Uterus (tissue), 4 donors: ENCODE results near the gene NOS1AP. TPM values are rescaled to one million over a fixed set of nuclear protein-coding genes. Genes with fewer than 3 reads are reported as not detected.

Source experiments
- DNase-seq, 2 donors: peaks; one replicate each; pipeline ENCODE4 v3.0.0-alpha.2; 2019 to 2020
- H3K27ac ChIP-seq, 2 donors: fragments of 200-600 bp; sonication (generic); 1 replicate in 1 of 2; 2 replicates in 1 of 2; pipeline ENCODE4 v1.5.1; 2016 to 2018
- H3K27me3 ChIP-seq, 2 donors: fragments of 200-600 bp; sonication (generic); one replicate each; pipeline ENCODE4 v1.5.1; 2018 to 2019; ENCODE audit warnings: control low read depth in 1 of 2
- H3K36me3 ChIP-seq, 2 donors: fragments of 200-600 bp; sonication (generic); one replicate each; pipeline ENCODE4 v1.5.1; 2019; ENCODE audit warnings: control low read depth in 1 of 2
- H3K4me1 ChIP-seq, 2 donors: fragments of 200-600 bp; sonication (generic); one replicate each; pipeline ENCODE4 v1.5.1; 2018 to 2019; ENCODE audit warnings: control low read depth in 1 of 2
- H3K4me3 ChIP-seq, 2 donors: fragments of 200-600 bp; sonication (generic); 1 replicate in 1 of 2; 2 replicates in 1 of 2; pipeline ENCODE4 v1.5.1; 2018 to 2019; ENCODE audit warnings: mild to moderate bottlenecking in 1 of 2
- H3K9me3 ChIP-seq, 2 donors: fragments of 200-600 bp; sonication (generic); one replicate each; pipeline ENCODE4 v1.5.1; 2019; ENCODE audit warnings: control low read depth in 1 of 2
- POLR2A ChIP-seq, 2 donors: fragments of 450-650 bp; IDR thresholded peaks; one replicate each; pipeline ENCODE4 v1.6.1; 2016; ENCODE audit warnings: antibody characterized with exemption in 2 of 2, mild to moderate bottlenecking in 1 of 2, moderate library complexity in 1 of 2
- intact Hi-C: fragments of 100-400 bp; cut with DNase I; formaldehyde crosslinking; loops from one replicate; pipeline ENCODE4 v1.15.1; 2023; ENCODE audit warnings: low total_unique reads
- total RNA-seq, 4 donors: library from RNA; depleted of rRNA in 3 of 4; stranded (reverse); fragments of >200 nt in 3 of 4; gene quantifications; one replicate each; pipeline versions ENCODE4 v1.1.0 to v1.2.4, GENCODE V29; 2014 to 2023
- TF ChIP-seq, protein P1 (sequence below), 4 experiments: fragments of 200-600 bp in 2 of 4; fragments of 450-650 bp in 2 of 4; sonication (generic) in 2 of 4; IDR thresholded peaks; one replicate each; pipeline ENCODE4 v1.5.1; 2016 to 2019; ENCODE audit warnings: antibody characterized with exemption in 4 of 4, mild to moderate bottlenecking in 2 of 4, moderate library complexity in 1 of 4
- donor health status: DM: yes; HTN: yes; CAD: no.

NOS1AP gene
- total RNA-seq, 4 donors from 2014 or later = under 0.01 to 5.3 (median 1.9) TPM; not detected in 1

DNA sequence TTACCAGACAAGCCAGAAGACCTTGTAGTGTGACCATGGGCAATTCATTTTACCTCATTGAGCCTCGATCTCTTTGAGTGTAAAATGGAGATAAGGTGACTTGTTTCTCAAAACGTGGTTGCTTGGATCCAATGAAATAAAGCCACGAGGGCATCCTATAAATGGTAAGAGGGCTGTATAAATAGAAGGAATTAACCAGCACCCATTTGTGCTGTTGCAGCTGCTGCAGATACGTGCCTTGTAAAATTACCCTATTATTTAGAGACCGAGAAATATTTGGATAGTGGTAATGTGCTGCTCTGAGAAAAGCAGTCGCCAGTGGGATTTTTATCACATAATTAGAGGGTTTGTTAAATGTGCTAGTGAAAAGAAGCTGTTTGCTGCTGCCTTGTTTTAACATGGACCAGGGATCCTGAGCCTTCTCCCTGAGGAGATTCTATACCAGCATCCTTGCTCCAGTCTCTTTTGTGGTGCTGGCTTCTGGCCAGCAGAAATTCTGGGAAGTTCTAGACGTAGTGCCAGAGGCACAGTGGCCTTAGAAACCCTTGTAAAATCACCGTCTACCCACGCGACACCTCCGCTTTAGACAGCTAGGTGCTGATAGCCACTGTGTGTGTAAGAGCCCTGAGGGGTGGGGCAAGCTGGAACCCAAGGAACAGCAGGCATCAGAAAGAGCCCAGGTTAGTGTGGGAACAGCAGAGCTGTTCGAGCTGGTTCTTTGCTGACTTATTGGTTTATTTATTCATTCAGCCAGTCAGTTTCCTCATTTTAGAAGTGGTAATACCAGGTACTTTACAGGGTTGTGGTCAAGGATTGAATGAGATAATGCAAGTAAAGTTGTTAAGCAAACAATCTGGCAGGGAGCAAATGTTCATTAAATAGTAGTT, 137.5 kb downstream of the NOS1AP start:
- no peaks in the 10 kb centered on the region for H3K27me3 ChIP-seq
- no peak for DNase-seq
- no peaks in the 10 kb centered on the region for H3K4me1 ChIP-seq
- H3K4me3 ChIP-seq = no peak overlapping the region
- no peaks in the 10 kb centered on the region for H3K36me3 ChIP-seq
- intact Hi-C loops = no loop called here
- no peaks in the 10 kb centered on the region for H3K9me3 ChIP-seq
- TF ChIP-seq, protein P1, sequence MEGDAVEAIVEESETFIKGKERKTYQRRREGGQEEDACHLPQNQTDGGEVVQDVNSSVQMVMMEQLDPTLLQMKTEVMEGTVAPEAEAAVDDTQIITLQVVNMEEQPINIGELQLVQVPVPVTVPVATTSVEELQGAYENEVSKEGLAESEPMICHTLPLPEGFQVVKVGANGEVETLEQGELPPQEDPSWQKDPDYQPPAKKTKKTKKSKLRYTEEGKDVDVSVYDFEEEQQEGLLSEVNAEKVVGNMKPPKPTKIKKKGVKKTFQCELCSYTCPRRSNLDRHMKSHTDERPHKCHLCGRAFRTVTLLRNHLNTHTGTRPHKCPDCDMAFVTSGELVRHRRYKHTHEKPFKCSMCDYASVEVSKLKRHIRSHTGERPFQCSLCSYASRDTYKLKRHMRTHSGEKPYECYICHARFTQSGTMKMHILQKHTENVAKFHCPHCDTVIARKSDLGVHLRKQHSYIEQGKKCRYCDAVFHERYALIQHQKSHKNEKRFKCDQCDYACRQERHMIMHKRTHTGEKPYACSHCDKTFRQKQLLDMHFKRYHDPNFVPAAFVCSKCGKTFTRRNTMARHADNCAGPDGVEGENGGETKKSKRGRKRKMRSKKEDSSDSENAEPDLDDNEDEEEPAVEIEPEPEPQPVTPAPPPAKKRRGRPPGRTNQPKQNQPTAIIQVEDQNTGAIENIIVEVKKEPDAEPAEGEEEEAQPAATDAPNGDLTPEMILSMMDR (IDR thresholded peaks at IDR 0.05) = no peak
- TF ChIP-seq POLR2A (IDR thresholded peaks at IDR 0.05) = no peak
- no peak overlapping the region for H3K27ac ChIP-seq

DNA sequence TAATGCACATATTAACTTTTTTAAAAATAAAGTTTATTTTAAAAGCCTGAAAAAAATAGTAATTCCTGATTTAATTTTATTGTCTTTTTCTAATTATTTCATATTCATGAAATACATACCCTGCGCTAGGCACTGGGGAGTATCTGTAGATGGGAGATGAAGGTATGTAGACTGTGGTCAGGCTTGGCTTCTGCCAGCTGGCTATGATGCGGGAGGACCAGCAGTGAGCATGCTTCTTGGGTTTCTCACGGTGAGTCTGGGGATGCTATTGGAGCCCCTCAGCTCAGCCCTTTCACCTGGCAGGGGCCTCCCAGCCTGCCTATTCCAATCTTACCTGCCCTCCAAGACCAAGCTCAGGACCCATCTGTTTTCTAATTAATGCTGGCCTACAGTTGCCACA, 138.4 kb downstream of the NOS1AP start:
- H3K27ac ChIP-seq = no peak overlapping the region
- no peaks in the 10 kb centered on the region for H3K36me3 ChIP-seq
- no peak for TF ChIP-seq POLR2A (IDR thresholded peaks at IDR 0.05)
- TF ChIP-seq, protein P1 (IDR thresholded peaks at IDR 0.05) = no peak
- H3K4me1 ChIP-seq = no peaks in the 10 kb centered on the region
- no peak for DNase-seq
- no peaks in the 10 kb centered on the region for H3K9me3 ChIP-seq
- intact Hi-C loops = no loop called here
- H3K27me3 ChIP-seq = no peaks in the 10 kb centered on the region
- H3K4me3 ChIP-seq = no peak overlapping the region

DNA sequence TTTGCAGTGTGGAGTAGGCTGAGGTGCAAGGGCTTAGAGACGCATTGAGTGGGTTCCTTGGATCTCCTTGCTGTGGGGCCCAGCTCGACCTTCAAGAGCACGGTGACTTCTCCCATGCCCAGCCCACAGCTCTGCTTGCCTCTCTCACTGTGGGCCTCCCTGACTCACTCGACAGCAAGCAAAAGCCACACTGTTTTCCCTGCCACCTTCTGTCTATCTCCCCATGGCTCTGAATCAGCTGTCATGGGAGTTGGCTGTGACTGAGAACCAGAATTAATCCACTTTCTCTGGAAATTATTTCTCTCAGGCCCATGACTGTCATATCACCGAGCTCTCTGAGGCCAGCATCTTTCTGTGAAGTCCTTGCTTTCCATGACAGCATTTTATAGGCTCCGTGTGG, 140.7 kb downstream of the NOS1AP start:
- no peak overlapping the region for H3K4me3 ChIP-seq
- intact Hi-C loops = no loop called here
- H3K27me3 ChIP-seq = no peaks in the 10 kb centered on the region
- H3K36me3 ChIP-seq = no peaks in the 10 kb centered on the region
- no peak overlapping the region for H3K27ac ChIP-seq
- H3K9me3 ChIP-seq = no peaks in the 10 kb centered on the region
- no peak for DNase-seq
- H3K4me1 ChIP-seq = no peaks in the 10 kb centered on the region
- TF ChIP-seq, protein P1 (IDR thresholded peaks at IDR 0.05) = no peak
- no peak for TF ChIP-seq POLR2A (IDR thresholded peaks at IDR 0.05)

DNA sequence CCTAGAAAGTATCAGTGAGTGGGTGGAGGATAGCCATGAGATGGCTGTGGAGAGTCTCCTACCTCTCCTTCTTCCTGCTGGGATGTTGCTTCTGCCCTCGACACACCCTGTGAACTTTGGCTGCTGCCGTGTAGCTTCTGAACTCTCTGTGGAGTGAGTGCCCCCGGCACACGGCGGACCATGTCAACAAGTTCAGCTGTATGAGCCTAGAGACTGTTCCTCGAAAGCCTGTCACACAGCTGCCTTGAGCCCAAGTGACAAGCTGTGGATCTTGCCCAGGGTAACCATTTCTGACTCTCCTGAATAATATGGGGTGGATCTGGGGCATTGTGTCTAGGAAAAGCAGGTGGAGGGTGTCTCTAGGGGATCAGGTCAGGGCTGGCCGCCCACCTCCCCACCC, 143.2 kb downstream of the NOS1AP start:
- H3K4me3 ChIP-seq = no peak overlapping the region
- H3K36me3 ChIP-seq = no peaks in the 10 kb centered on the region
- DNase-seq = no peak
- peak overlapping the region; percentile 34 to 42 for H3K27ac ChIP-seq
- intact Hi-C loops = no loop called here
- H3K27me3 ChIP-seq = no peaks in the 10 kb centered on the region
- H3K9me3 ChIP-seq = no peaks in the 10 kb centered on the region
- TF ChIP-seq POLR2A (IDR thresholded peaks at IDR 0.05) = no peak
- no peaks in the 10 kb centered on the region for H3K4me1 ChIP-seq

DNA sequence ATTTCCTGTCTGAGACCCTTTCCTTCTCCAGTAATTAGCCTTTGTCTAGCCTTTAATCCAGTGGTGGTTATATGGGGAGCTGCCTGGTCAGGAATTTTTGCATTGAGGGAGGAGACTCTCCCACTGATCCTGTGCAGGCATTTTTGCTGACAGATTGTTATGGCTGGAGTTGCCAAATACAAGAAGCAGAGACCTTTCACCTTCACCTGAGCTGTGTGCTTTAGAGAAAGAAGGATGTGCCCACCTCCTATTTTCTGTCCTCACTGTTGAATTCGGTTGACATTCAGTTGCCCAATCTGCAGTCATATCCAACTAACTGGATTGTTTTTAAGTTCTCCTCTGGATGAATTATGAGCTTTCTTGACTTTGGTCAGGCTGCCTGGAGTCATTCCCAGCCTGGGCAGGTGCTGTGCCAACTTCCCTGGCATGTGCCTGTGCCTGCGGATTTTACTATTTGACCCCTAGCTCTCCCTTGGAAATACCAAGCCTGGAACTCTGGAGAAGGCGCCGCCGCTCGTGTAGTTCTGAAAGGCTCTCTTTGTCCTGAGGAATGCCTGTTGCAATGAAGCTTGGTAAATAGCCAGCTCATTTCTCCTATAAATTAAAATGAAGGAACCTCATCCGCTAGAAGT, 143.9 kb downstream of the NOS1AP start:
- no peaks in the 10 kb centered on the region for H3K27me3 ChIP-seq
- H3K36me3 ChIP-seq = no peaks in the 10 kb centered on the region
- H3K27ac ChIP-seq = peak overlapping the region; percentile 34 to 42
- H3K4me3 ChIP-seq = no peak overlapping the region
- intact Hi-C loops = no loop called here
- no peaks in the 10 kb centered on the region for H3K9me3 ChIP-seq
- no peaks in the 10 kb centered on the region for H3K4me1 ChIP-seq
- TF ChIP-seq POLR2A (IDR thresholded peaks at IDR 0.05) = no peak
- TF ChIP-seq, protein P1 (IDR thresholded peaks at IDR 0.05) = no peak
- peak; percentile 47 to 51 for DNase-seq
